Measurements from ENCODE around the gene CPNE9.

DNA sequence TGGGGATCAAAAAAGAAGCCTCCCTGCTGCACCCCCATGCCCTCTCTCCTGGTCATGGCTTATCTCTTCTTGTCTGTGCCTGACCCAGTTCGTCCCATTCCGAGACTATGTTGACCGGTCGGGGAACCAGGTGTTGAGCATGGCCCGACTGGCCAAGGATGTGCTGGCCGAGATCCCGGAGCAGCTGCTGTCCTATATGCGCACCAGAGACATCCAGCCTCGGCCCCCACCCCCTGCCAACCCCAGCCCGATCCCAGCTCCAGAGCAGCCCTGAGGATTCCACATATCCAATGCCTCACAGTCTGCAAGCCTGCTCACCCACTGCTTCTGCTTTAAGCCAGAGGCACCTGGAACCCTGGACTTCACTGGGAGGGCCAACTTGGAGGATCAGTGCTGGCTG lies 25.8 kb downstream of the CPNE9 start:
- TF ChIP-seq EZH2 (IDR thresholded peaks at IDR 0.05; ENCODE audit: borderline replicate concordance) (no peak), EZH2phosphoT487 (IDR thresholded peaks at IDR 0.05; ENCODE audit: low read depth, severe bottlenecking, unreplicated experiment) (no peak)
- TF ChIP-seq, protein P1, sequence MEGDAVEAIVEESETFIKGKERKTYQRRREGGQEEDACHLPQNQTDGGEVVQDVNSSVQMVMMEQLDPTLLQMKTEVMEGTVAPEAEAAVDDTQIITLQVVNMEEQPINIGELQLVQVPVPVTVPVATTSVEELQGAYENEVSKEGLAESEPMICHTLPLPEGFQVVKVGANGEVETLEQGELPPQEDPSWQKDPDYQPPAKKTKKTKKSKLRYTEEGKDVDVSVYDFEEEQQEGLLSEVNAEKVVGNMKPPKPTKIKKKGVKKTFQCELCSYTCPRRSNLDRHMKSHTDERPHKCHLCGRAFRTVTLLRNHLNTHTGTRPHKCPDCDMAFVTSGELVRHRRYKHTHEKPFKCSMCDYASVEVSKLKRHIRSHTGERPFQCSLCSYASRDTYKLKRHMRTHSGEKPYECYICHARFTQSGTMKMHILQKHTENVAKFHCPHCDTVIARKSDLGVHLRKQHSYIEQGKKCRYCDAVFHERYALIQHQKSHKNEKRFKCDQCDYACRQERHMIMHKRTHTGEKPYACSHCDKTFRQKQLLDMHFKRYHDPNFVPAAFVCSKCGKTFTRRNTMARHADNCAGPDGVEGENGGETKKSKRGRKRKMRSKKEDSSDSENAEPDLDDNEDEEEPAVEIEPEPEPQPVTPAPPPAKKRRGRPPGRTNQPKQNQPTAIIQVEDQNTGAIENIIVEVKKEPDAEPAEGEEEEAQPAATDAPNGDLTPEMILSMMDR (IDR thresholded peaks at IDR 0.05; ENCODE audit: poor library complexity): no peak

All from hepatocyte (in vitro differentiated cells).